NT2/D1 (cell line): ENCODE measurements around the gene FMN2.

ENCODE experiments used
- DNase-seq: peaks from one replicate; pipeline ENCODE4 v3.0.0-alpha.2; 2011; ENCODE audit warnings: low read depth, low spot score
- H3K27me3 ChIP-seq: 2 replicates; pipeline ENCODE4 v1.6.0; 2011; ENCODE audit warnings: mild to moderate bottlenecking; ENCODE audit not compliant: insufficient read length, insufficient read depth
- H3K36me3 ChIP-seq: 2 replicates; pipeline ENCODE4 v1.6.1; 2011; ENCODE audit warnings: mild to moderate bottlenecking, low read length, mixed read lengths; ENCODE audit not compliant: insufficient read depth, insufficient read length
- H3K4me1 ChIP-seq: 2 replicates; pipeline ENCODE4 v1.5.1; 2011; ENCODE audit not compliant: insufficient read depth, insufficient read length
- H3K4me3 ChIP-seq: 2 replicates; pipeline ENCODE4 v1.5.1; 2011; ENCODE audit warnings: low read depth; ENCODE audit not compliant: insufficient read length
- H3K9ac ChIP-seq: 2 replicates; pipeline ENCODE4 v1.6.0; 2011; ENCODE audit warnings: low read depth; ENCODE audit not compliant: insufficient read length
- H3K9me3 ChIP-seq: 2 replicates; pipeline ENCODE4 v1.5.1; 2011; ENCODE audit warnings: mild to moderate bottlenecking, low read length; ENCODE audit not compliant: insufficient read depth
- SUZ12 ChIP-seq: IDR thresholded peaks from 2 replicates; pipeline ENCODE4 v1.6.1; 2011; ENCODE audit not compliant: insufficient read length, insufficient read depth; ENCODE audit errors: extremely low read depth
- YY1 ChIP-seq: IDR thresholded peaks from 2 replicates; pipeline ENCODE4 v1.6.1; 2011; ENCODE audit not compliant: insufficient read length, insufficient read depth
- ZNF274 ChIP-seq: IDR thresholded peaks from 2 replicates; pipeline ENCODE4 v1.6.1; 2011; ENCODE audit warnings: mild to moderate bottlenecking, low read depth, low read length

The FMN2 gene

DNA sequence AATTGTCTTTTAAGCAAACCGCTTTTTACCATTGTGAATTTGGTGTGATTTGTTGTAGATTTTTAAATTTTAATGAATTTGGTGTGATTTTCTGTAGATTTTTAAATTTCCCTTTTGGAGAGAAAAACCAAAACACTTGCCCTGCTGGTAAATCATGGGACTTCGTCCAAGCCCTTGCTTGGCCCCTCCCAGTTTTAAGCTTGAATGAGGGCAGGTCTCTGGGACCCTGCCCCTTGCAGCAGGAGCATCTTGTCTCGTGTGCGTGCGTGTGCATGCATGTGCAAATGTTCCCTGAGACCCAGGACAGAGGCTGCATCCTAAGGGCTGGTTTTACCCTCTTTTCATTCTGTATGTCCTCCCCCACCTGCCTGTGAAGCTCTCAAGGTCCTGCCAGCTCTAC lies 271.6 kb downstream of the FMN2 start:
- no peak overlapping the region for H3K4me3 ChIP-seq
- peak; percentile 8 for DNase-seq
- H3K4me1 ChIP-seq: no peaks in the 10 kb centered on the region
- TF ChIP-seq YY1 (no peak), ZNF274 (no peak), SUZ12 (no peak)
- H3K36me3 ChIP-seq: no peaks in the 10 kb centered on the region
- H3K9me3 ChIP-seq: no peaks in the 10 kb centered on the region
- H3K27me3 ChIP-seq: no peaks in the 10 kb centered on the region
- no peak overlapping the region for H3K9ac ChIP-seq

DNA sequence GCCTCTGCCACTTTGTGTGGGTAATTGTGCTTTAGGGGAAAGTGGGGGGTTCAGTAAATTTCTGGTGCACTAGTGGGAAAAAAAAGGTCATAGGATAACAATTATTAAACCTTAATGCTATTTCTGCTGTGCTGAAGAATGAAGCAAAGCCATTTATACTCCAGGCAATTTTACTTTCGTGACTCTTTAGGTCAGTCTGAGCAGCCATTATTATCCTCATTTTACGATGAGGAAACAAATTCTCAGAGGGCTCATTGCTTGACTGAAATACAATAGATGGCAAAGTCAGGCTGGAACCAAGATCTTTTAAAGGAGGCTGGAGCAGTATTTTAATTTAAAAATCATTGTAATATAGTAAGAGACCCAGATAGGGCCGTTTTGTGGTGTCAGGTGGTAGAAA lies 272.2 kb downstream of the FMN2 start:
- Histone ChIP-seq H3K36me3 (no peaks in the 10 kb centered on the region), H3K4me1 (no peaks in the 10 kb centered on the region), H3K9me3 (no peaks in the 10 kb centered on the region), H3K9ac (no peak overlapping the region), H3K27me3 (no peaks in the 10 kb centered on the region), H3K4me3 (no peak overlapping the region)
- no peak for TF ChIP-seq SUZ12
- TF ChIP-seq ZNF274: no peak
- no peak for TF ChIP-seq YY1
- DNase-seq: no peak

DNA sequence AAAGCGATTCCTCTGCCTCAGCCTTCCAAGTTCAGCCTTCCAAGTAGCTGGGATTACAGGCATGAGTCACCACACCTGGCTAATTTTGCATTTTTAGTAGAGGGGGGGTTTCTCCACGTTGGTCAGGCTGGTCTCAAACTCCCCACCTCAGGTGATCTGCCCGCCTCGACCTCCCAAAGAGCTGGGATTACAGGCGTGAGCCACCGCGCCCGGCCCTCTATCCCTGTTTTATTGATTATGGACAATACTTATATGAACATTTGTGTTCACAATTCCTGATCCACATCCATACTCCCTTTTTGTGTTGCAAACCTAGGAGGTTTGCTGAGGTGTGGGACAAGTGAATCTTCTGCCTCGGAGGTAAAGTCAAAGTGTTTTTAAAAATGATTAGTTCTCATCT lies 275.0 kb downstream of the FMN2 start:
- no peaks in the 10 kb centered on the region for H3K27me3 ChIP-seq
- no peaks in the 10 kb centered on the region for H3K9me3 ChIP-seq
- no peak for DNase-seq
- H3K36me3 ChIP-seq: no peaks in the 10 kb centered on the region
- H3K4me3 ChIP-seq: no peak overlapping the region
- no peak overlapping the region for H3K9ac ChIP-seq
- TF ChIP-seq YY1 (no peak), SUZ12 (no peak), ZNF274 (no peak)
- H3K4me1 ChIP-seq: no peaks in the 10 kb centered on the region

DNA sequence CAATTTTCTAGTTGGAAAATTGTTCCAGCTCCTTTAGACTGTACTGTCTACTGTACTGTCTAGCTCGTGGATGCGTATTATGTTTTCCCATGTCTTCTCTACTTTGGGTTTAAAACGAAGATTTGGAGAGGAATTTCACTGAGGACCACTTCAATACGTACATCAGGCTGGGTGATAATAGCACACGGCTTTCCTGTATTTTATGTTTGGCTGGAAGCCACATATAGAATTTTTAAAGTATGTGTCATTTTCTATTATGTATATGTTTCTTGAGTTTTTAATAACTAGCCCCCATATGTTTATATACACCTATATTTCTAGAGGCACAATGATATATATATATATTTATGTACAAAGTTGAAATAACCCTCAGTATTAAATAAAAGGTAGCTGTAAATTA lies 293.9 kb downstream of the FMN2 start:
- Histone ChIP-seq H3K9ac (no peak overlapping the region), H3K9me3 (peaks cover 14% of the 10 kb centered on the region), H3K27me3 (no peaks in the 10 kb centered on the region), H3K4me3 (no peak overlapping the region), H3K4me1 (no peaks in the 10 kb centered on the region), H3K36me3 (no peaks in the 10 kb centered on the region)
- no peak for DNase-seq
- TF ChIP-seq ZNF274: no peak
- TF ChIP-seq YY1: no peak
- TF ChIP-seq SUZ12: no peak

DNA sequence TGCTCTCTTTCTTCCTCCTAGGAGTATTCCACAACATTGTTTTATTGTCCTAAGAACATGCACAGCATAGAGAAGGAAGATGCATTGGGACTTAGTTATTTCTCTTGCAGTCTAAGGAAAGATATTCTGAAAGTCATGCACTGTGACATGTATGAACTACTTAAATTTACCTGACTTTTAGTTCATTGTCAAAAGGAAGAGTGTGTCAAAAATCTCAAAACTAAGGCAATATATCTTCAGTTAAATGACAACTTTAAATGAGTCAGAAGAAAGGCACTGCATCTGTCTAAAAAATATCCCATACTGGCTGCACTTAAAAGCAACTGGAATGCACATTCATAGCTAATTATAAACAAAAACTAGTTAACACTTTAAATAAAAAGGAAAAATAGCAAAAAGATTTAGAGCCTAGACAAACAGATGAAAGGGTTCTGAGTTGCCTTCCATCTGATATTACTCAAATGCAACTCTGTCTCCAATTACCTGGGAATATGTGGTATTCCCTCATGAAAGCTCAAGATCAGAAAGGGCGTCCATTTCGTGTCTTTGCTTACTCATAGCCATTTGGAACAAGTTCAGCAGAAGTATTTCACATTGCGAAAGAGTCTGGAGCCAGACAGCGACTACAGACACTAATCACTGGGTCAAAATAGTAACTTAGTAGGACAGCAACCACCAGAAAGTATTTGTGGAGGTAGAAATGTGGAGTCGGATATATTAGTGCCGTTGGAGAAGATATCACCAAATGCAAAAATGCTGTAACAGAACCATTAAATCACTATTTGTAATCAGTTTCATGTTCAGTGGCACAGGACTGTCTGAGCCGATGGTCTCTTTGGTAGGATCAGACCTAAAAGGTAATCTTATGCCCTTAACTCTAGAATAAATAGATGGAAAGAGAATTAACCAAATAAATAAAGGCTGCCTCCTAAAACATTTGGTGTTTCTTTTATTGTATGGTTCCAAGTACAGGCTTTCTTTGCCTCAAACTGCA lies 294.6 kb downstream of the FMN2 start:
- H3K4me3 ChIP-seq: no peak overlapping the region
- DNase-seq: no peak

DNA sequence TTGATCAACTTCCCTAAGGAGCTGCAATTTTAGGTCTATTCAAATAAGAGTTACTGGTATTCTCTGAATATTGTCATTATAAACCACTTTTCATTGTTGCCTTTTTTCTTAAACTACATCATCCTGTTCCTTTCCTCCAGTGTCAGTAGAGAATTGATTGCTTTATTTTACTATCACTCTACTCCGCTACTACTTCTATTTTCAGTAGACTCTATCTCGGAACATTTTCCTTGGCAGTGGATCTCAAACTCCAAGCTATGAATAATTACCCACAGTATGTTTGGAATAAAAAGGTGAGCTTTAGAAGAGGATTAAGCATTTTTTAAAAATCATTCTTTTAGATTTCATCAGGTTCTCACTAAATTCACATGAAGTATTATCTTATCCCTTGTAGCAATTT lies 295.4 kb downstream of the FMN2 start:
- DNase-seq: no peak
- Histone ChIP-seq H3K27me3 (no peaks in the 10 kb centered on the region), H3K4me1 (no peaks in the 10 kb centered on the region), H3K4me3 (no peak overlapping the region), H3K9me3 (peaks cover 2% of the 10 kb centered on the region), H3K36me3 (no peaks in the 10 kb centered on the region), H3K9ac (no peak overlapping the region)
- TF ChIP-seq ZNF274 (no peak), YY1 (no peak), SUZ12 (no peak)

More for the DNA sequence above, 294.6 kb downstream of the FMN2 start:
- Histone ChIP-seq H3K27me3 (no peaks in the 10 kb centered on the region), H3K9me3 (peaks cover 9% of the 10 kb centered on the region), H3K36me3 (no peaks in the 10 kb centered on the region), H3K4me1 (no peaks in the 10 kb centered on the region), H3K9ac (no peak overlapping the region)
- TF ChIP-seq SUZ12 (no peak), YY1 (no peak), ZNF274 (no peak)

DNA sequence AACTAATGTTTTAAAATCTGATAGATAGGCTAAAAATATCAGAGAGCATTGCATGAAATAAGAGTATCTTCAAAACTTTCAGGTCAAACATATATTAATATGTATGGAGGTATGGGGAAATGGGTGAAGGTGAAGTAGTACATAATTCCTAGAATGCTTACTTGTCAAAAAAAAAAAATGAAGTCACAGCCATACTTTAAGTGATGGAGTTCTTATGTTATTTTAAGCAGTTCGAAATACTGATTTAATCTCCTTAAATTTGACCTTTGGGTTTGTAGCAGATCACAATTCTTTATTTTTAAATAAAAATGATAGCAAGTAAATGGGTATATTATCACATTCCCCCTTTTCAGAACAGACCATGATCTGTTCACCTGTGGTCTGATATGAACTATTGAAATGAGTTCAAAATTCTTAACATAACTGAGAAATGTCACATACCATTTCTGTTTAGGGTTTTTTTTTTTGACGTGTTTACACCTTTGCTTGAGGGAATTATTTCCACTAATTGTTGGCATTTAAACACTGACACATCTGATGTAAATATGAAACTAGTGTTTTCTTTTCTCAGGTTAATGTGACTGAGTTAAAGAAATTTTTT lies 300.1 kb downstream of the FMN2 start:
- H3K9ac ChIP-seq: no peak overlapping the region
- TF ChIP-seq YY1: no peak
- TF ChIP-seq SUZ12: no peak
- no peak for TF ChIP-seq ZNF274
- no peaks in the 10 kb centered on the region; the same call in 1 of the 2 replicates for H3K9me3 ChIP-seq
- no peaks in the 10 kb centered on the region for H3K27me3 ChIP-seq
- H3K4me3 ChIP-seq: no peak overlapping the region
- DNase-seq: no peak
- H3K4me1 ChIP-seq: no peaks in the 10 kb centered on the region
- H3K36me3 ChIP-seq: no peaks in the 10 kb centered on the region
